HL-60 (cell line): ENCODE results near the gene PLXNB2.

Source experiments
- GABPA ChIP-seq: IDR thresholded peaks from 2 replicates; pipeline ENCODE4 v1.6.1; 2012; ENCODE audit warnings: low read depth
- POLR2AphosphoS5 ChIP-seq: IDR thresholded peaks from 2 replicates; pipeline ENCODE4 v1.6.1; 2012; ENCODE audit warnings: low read depth
- SPI1 ChIP-seq: IDR thresholded peaks from 2 replicates; pipeline ENCODE4 v1.6.1; 2012; ENCODE audit warnings: low read depth, mild to moderate bottlenecking, borderline replicate concordance
- TF ChIP-seq, protein P1 (sequence below): IDR thresholded peaks from one replicate; pipeline ENCODE4 v1.5.1; 2011; ENCODE audit warnings: low read length, control low read depth, inconsistent platforms; ENCODE audit not compliant: insufficient read depth
- TF ChIP-seq, protein P2 (sequence below): IDR thresholded peaks from 2 replicates; pipeline ENCODE4 v1.6.1; 2012; ENCODE audit warnings: low read depth; ENCODE audit not compliant: insufficient replicate concordance

DNA sequence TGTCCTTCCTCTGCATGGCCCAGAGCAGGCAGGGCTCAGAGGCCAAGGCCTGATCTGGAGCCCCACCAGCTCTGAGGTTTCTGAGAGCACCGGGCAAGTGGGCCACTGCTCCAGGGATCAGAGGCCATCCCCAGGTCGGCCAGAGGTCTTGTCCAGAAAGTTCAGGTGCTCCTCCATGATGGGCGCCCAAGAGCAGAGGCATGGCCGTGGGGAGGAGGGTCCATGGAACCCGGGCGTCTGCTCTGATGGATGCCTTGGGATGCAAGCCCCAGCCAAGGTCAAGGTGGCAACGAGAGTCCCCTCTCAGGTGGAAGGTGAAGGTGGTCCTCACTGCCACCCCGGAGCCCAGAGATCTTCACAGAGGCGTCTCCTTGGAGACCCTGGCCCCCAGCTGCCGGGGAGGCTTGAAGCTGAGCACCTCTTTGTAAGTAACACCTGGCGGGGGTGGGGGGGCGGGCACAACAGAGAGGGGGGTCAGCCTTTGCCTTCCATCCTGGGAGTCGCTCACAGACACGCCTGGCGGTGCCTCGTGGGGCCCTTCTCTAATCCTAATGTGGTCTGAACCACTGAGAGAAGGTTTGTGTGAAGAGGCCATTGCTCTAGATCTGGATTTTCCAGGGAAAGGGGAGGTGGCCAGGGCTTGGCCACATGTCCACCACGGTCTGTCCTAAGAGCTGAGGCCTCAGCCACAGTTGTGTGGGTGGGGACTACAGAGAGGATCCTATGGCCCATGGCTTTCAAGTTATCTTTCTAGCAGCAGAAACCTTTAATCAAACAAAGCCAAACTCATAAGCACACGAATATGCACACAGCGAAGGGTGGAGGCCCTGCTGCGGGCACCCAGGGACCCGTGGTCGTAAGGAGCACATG is 54.2 kb downstream of the PLXNB2 start:
- TF ChIP-seq, protein P1, sequence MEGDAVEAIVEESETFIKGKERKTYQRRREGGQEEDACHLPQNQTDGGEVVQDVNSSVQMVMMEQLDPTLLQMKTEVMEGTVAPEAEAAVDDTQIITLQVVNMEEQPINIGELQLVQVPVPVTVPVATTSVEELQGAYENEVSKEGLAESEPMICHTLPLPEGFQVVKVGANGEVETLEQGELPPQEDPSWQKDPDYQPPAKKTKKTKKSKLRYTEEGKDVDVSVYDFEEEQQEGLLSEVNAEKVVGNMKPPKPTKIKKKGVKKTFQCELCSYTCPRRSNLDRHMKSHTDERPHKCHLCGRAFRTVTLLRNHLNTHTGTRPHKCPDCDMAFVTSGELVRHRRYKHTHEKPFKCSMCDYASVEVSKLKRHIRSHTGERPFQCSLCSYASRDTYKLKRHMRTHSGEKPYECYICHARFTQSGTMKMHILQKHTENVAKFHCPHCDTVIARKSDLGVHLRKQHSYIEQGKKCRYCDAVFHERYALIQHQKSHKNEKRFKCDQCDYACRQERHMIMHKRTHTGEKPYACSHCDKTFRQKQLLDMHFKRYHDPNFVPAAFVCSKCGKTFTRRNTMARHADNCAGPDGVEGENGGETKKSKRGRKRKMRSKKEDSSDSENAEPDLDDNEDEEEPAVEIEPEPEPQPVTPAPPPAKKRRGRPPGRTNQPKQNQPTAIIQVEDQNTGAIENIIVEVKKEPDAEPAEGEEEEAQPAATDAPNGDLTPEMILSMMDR: no peak
- no peak for TF ChIP-seq POLR2AphosphoS5
- TF ChIP-seq, protein P2, sequence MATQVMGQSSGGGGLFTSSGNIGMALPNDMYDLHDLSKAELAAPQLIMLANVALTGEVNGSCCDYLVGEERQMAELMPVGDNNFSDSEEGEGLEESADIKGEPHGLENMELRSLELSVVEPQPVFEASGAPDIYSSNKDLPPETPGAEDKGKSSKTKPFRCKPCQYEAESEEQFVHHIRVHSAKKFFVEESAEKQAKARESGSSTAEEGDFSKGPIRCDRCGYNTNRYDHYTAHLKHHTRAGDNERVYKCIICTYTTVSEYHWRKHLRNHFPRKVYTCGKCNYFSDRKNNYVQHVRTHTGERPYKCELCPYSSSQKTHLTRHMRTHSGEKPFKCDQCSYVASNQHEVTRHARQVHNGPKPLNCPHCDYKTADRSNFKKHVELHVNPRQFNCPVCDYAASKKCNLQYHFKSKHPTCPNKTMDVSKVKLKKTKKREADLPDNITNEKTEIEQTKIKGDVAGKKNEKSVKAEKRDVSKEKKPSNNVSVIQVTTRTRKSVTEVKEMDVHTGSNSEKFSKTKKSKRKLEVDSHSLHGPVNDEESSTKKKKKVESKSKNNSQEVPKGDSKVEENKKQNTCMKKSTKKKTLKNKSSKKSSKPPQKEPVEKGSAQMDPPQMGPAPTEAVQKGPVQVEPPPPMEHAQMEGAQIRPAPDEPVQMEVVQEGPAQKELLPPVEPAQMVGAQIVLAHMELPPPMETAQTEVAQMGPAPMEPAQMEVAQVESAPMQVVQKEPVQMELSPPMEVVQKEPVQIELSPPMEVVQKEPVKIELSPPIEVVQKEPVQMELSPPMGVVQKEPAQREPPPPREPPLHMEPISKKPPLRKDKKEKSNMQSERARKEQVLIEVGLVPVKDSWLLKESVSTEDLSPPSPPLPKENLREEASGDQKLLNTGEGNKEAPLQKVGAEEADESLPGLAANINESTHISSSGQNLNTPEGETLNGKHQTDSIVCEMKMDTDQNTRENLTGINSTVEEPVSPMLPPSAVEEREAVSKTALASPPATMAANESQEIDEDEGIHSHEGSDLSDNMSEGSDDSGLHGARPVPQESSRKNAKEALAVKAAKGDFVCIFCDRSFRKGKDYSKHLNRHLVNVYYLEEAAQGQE: no peak
- no peak for TF ChIP-seq SPI1
- no peak for TF ChIP-seq GABPA
